K562 (cell line): Measurements from ENCODE around the gene LRRC74B. TPM values are rescaled to one million over a fixed set of nuclear protein-coding genes. Genes with fewer than 3 reads are reported as not detected.

ENCODE experiments used
- CBX8 ChIP-seq: fragments of 200-600 bp; sonication (generic); IDR thresholded peaks from 2 replicates; pipeline ENCODE4 v1.6.1; 2012; ENCODE audit warnings: borderline replicate concordance, mixed run types, low read depth, mild to moderate bottlenecking, moderate library complexity, mixed read lengths, low read length, control low read depth, inconsistent platforms; ENCODE audit not compliant: poor library complexity, severe bottlenecking; ENCODE audit errors: extremely low read depth
- CREB3 ChIP-seq: fragments of 450-650 bp; conservative IDR thresholded peaks from 2 replicates; pipeline ENCODE4 v1.6.1; 2016; ENCODE audit warnings: missing genetic modification characterization, low read depth, mild to moderate bottlenecking, missing compliant biosample characterization, moderate library complexity
- DNMT1 ChIP-seq: fragments of 450-650 bp; IDR thresholded peaks from 2 replicates; pipeline ENCODE4 v1.6.1; 2016; ENCODE audit warnings: antibody characterized with exemption, mild to moderate bottlenecking
- ESRRA ChIP-seq: fragments of 450-650 bp; IDR thresholded peaks from 2 replicates; pipeline ENCODE4 v1.6.1; 2014; ENCODE audit warnings: low read depth, mild to moderate bottlenecking, moderate library complexity, borderline replicate concordance
- GABPA ChIP-seq: fragments of 200-800 bp; sonication (Bioruptor generic); conservative IDR thresholded peaks from 2 replicates; pipeline ENCODE4 v1.6.1; 2016; ENCODE audit warnings: low read depth, missing genetic modification characterization, missing compliant biosample characterization
- GTF2F1 ChIP-seq: IDR thresholded peaks from 2 replicates; pipeline ENCODE4 v1.6.1; 2011; ENCODE audit warnings: low read depth, low read length, improper control_type of control experiment
- HMG20A ChIP-seq: fragments of 450-650 bp; formaldehyde crosslinking; conservative IDR thresholded peaks from 2 replicates; pipeline ENCODE4 v1.4.0; 2020; ENCODE audit warnings: mild to moderate bottlenecking, mixed read lengths
- IFI16 ChIP-seq: fragments of 250-450 bp; sonication (Bioruptor Pico); IDR thresholded peaks from 2 replicates; pipeline ENCODE4 v2.1.2; 2022; ENCODE audit warnings: mild to moderate bottlenecking, inconsistent platforms
- JUNB ChIP-seq: fragments of 450-650 bp; formaldehyde crosslinking; conservative IDR thresholded peaks from 2 replicates; pipeline ENCODE4 v1.4.0; 2020; ENCODE audit warnings: mild to moderate bottlenecking
- LARP7 ChIP-seq: fragments of 450-650 bp; IDR thresholded peaks from 2 replicates; pipeline ENCODE4 v1.6.1; 2016
- MBD1 ChIP-seq: fragments of 250-450 bp; sonication (Bioruptor Pico); IDR thresholded peaks from 2 replicates; pipeline ENCODE4 v1.8.0; 2022; ENCODE audit warnings: inconsistent platforms
- POLR2A ChIP-seq: fragments of 450-650 bp; conservative IDR thresholded peaks from 2 replicates; pipeline ENCODE4 v1.6.1; 2016
- SRSF3 ChIP-seq: fragments of 200-400 bp; formaldehyde crosslinking; IDR thresholded peaks from 2 replicates; pipeline ENCODE4 v1.6.1; 2016; ENCODE audit warnings: mild to moderate bottlenecking, low read length, moderate library complexity; ENCODE audit not compliant: insufficient read depth
- TBP ChIP-seq: optimal IDR thresholded peaks from 2 replicates; pipeline ENCODE3; 2011; ENCODE audit warnings: low read depth, low read length, improper control_type of control experiment
- TEAD2 ChIP-seq: fragments of 450-650 bp; IDR thresholded peaks from 2 replicates; pipeline ENCODE4 v1.6.1; 2016; ENCODE audit warnings: missing genetic modification characterization, control low read depth, missing compliant biosample characterization
- TOE1 ChIP-seq, 2 experiments: fragments of 450-650 bp in 1 of 2; sonication (generic) in 1 of 2; formaldehyde crosslinking in 1 of 2; IDR thresholded peaks; 2 replicates each; pipeline versions ENCODE4 v1.7.1 to v1.8.0; 2016 to 2022; ENCODE audit warnings: borderline replicate concordance in 2 of 2, mild to moderate bottlenecking in 2 of 2, antibody characterized with exemption in 1 of 2, inconsistent platforms in 1 of 2, low read depth in 1 of 2, missing genetic modification reagents in 1 of 2, moderate library complexity in 1 of 2
- WHSC1 ChIP-seq: IDR thresholded peaks from one replicate; pipeline ENCODE4 v1.6.1; 2012; ENCODE audit warnings: low read length, control low read depth, inconsistent platforms
- ZNF77 ChIP-seq: fragments of 250-450 bp; sonication (Bioruptor Pico); IDR thresholded peaks from 2 replicates; pipeline ENCODE4 v1.5.0; 2020
- ZSCAN29 ChIP-seq: fragments of 450-650 bp; IDR thresholded peaks from 2 replicates; pipeline ENCODE4 v1.6.1; 2017
- polyA plus RNA-seq, 8 experiments: library from polyadenylated mRNA; depleted of rRNA in 4 of 8; stranded (reverse) in 5 of 8; unstranded in 3 of 8; fragments of >200 nt; fragmentation: Nextera tagmentation in 2 of 8; fragmentation: Illumina TruSeq in 1 of 8; extraction: Ambion mirVana in 2 of 8; extraction: Trizol in 1 of 8; gene quantifications; 2 replicates each; pipeline versions ENCODE4 v1.2.1 to v1.2.3, GENCODE V29; 2011 to 2014; ENCODE audit warnings: inconsistent platforms in 1 of 8, missing spikeins in 1 of 8
- total RNA-seq, 7 experiments: library from RNA; depleted of rRNA in 6 of 7; stranded (reverse); fragments of >200 nt in 6 of 7; fragmentation: Illumina TruSeq in 2 of 7; extraction: Trizol in 2 of 7; gene quantifications; 2 replicates each; pipeline versions ENCODE4 v1.2.1 to v1.2.3, GENCODE V29; 2011 to 2021; ENCODE audit warnings: low replicate concordance in 1 of 7

Gene LRRC74B
- total and polyA plus RNA-seq, 9 of the 15 experiments (the other 6 are each of a cell fraction or from before 2014, with no cell fraction given) = not detected

- no peak for TF ChIP-seq GABPA (tag)
- TF ChIP-seq CREB3 (tag) = no peak
- TF ChIP-seq ZNF77 (CRISPR knock-in tag) = no peak
- no peak for TF ChIP-seq GTF2F1
- TF ChIP-seq SRSF3 = no peak
- TF ChIP-seq IFI16 (CRISPR knock-in tag) = no peak
- TF ChIP-seq ESRRA = no peak
- no peak for TF ChIP-seq LARP7
- TF ChIP-seq TEAD2 (tag) = no peak
- TF ChIP-seq WHSC1 = no peak
- no peak for TF ChIP-seq HMG20A
- no peak for TF ChIP-seq JUNB (CRISPR knock-in tag)
- no peak for TF ChIP-seq CBX8
- TF ChIP-seq POLR2A = no peak
- TF ChIP-seq TBP = no peak
- TF ChIP-seq MBD1 (CRISPR knock-in tag) = no peak
- TF ChIP-seq DNMT1 = no peak
- TF ChIP-seq TOE1 (IDR thresholded peaks at IDR 0.05; ENCODE audit: borderline replicate concordance) = no peak
- no peak for TF ChIP-seq TOE1 (CRISPR knock-in tag; IDR thresholded peaks at IDR 0.05; ENCODE audit: borderline replicate concordance, low read depth)
- TF ChIP-seq ZSCAN29 = no peak
Observed at GRCh38 chr22:21043860-21044535, 1.7 kb upstream of the LRRC74B start (continued).
